Karpas-422 (cell line): ENCODE measurements around the gene ADGRG1. TPM values are rescaled to one million over a fixed set of nuclear protein-coding genes. Genes with fewer than 3 reads are reported as not detected.

Experiments used
- DNase-seq: peaks from one replicate; pipeline ENCODE4 v3.0.0-alpha.2; 2015
- H2AFZ ChIP-seq: fragments of 200-600 bp; sonication (generic); 2 replicates; pipeline ENCODE4 v1.6.1; 2014; ENCODE audit warnings: antibody characterized with exemption, low read length, mixed read lengths
- H3K27ac ChIP-seq: fragments of 200-600 bp; sonication (generic); 2 replicates; pipeline ENCODE4 v1.5.1; 2014; ENCODE audit warnings: mild to moderate bottlenecking, low read length, moderate library complexity
- H3K27me3 ChIP-seq: fragments of 200-600 bp; sonication (generic); 2 replicates; pipeline ENCODE4 v1.6.1; 2014; ENCODE audit warnings: low read length, mixed read lengths
- H3K36me3 ChIP-seq: fragments of 200-600 bp; sonication (generic); 2 replicates; pipeline ENCODE4 v1.6.1; 2014; ENCODE audit warnings: low read length, mixed read lengths; ENCODE audit not compliant: insufficient read depth
- H3K4me1 ChIP-seq: fragments of 200-600 bp; sonication (generic); 2 replicates; pipeline ENCODE4 v1.6.1; 2014; ENCODE audit warnings: mild to moderate bottlenecking, low read length, mixed read lengths
- H3K4me2 ChIP-seq: fragments of 200-600 bp; sonication (generic); 2 replicates; pipeline ENCODE4 v1.6.1; 2014; ENCODE audit warnings: low read length, low read depth, mild to moderate bottlenecking; ENCODE audit not compliant: poor library complexity, severe bottlenecking
- H3K4me3 ChIP-seq: fragments of 200-600 bp; sonication (generic); 2 replicates; pipeline ENCODE4 v1.5.1; 2014; ENCODE audit warnings: mild to moderate bottlenecking, antibody characterized with exemption, low read length, mixed read lengths
- H3K79me2 ChIP-seq: fragments of 200-600 bp; sonication (generic); 2 replicates; pipeline ENCODE4 v1.6.1; 2014; ENCODE audit warnings: mild to moderate bottlenecking, low read length, mixed read lengths
- H3K9ac ChIP-seq: fragments of 200-600 bp; sonication (generic); 2 replicates; pipeline ENCODE4 v1.6.0; 2014; ENCODE audit warnings: low read length
- H3K9me2 ChIP-seq: fragments of 200-600 bp; sonication (generic), shearing (Covaris generic); replicated peaks from 2 replicates; pipeline ENCODE4 v1.6.0; 2014; ENCODE audit warnings: mild to moderate bottlenecking, low read length, moderate library complexity; ENCODE audit not compliant: insufficient read depth
- H3K9me3 ChIP-seq: fragments of 300-700, 200-600 bp; sonication (generic); 2 replicates; pipeline ENCODE4 v1.6.1; 2014; ENCODE audit warnings: low read length, mixed read lengths
- H4K20me1 ChIP-seq: fragments of 200-600 bp; sonication (generic); 2 replicates; pipeline ENCODE4 v1.6.1; 2014; ENCODE audit warnings: mild to moderate bottlenecking, antibody characterized with exemption, low read length, low read depth; ENCODE audit not compliant: insufficient read depth
- total RNA-seq: library from RNA; depleted of rRNA; stranded (reverse); fragments of >200 nt; shearing (Covaris generic); gene quantifications from 2 replicates; pipeline ENCODE4 v1.2.3, GENCODE V29; 2014; ENCODE audit warnings: low replicate concordance

Gene ADGRG1
- total RNA-seq, 1 experiment from 2014 or later: not detected

- Histone ChIP-seq H3K4me1 (no peaks in the 10 kb centered on the region), H2AFZ (no peak overlapping the region), H3K36me3 (no peaks in the 10 kb centered on the region), H4K20me1 (no peaks in the 10 kb centered on the region), H3K27me3 (no peaks in the 10 kb centered on the region), H3K9me3 (no peaks in the 10 kb centered on the region), H3K9me2 (no peaks in the 10 kb centered on the region), H3K9ac (no peak overlapping the region), H3K27ac (no peak overlapping the region), H3K4me2 (no peak overlapping the region), H3K79me2 (no peaks in the 10 kb centered on the region), H3K4me3 (no peak overlapping the region)
- DNase-seq: no peak
Measured at GRCh38 chr16:57615813-57616212, 12.6 kb upstream of the ADGRG1 start.

GRCh38 chr16:57616241-57616640, 12.2 kb upstream of the ADGRG1 start:
- H3K36me3 ChIP-seq: no peaks in the 10 kb centered on the region
- H2AFZ ChIP-seq: no peak overlapping the region
- H3K27me3 ChIP-seq: no peaks in the 10 kb centered on the region
- H3K4me2 ChIP-seq: no peak overlapping the region
- DNase-seq: no peak
- no peaks in the 10 kb centered on the region for H3K9me2 ChIP-seq
- no peaks in the 10 kb centered on the region for H3K4me1 ChIP-seq
- no peaks in the 10 kb centered on the region for H3K9me3 ChIP-seq
- no peaks in the 10 kb centered on the region for H3K79me2 ChIP-seq
- no peak overlapping the region for H3K27ac ChIP-seq
- no peaks in the 10 kb centered on the region for H4K20me1 ChIP-seq
- H3K4me3 ChIP-seq: no peak overlapping the region
- no peak overlapping the region for H3K9ac ChIP-seq

GRCh38 chr16:57616876-57617275, 11.6 kb upstream of the ADGRG1 start:
- H3K27me3 ChIP-seq: no peaks in the 10 kb centered on the region
- H4K20me1 ChIP-seq: no peaks in the 10 kb centered on the region
- H3K4me3 ChIP-seq: no peak overlapping the region
- H3K36me3 ChIP-seq: no peaks in the 10 kb centered on the region
- H3K9me2 ChIP-seq: no peaks in the 10 kb centered on the region
- DNase-seq: no peak
- H3K4me1 ChIP-seq: no peaks in the 10 kb centered on the region
- H2AFZ ChIP-seq: no peak overlapping the region
- H3K9ac ChIP-seq: no peak overlapping the region
- no peaks in the 10 kb centered on the region for H3K79me2 ChIP-seq
- no peaks in the 10 kb centered on the region for H3K9me3 ChIP-seq
- no peak overlapping the region for H3K27ac ChIP-seq
- no peak overlapping the region for H3K4me2 ChIP-seq

GRCh38 chr16:57617604-57618111, 10.8 kb upstream of the ADGRG1 start:
- H3K4me2 ChIP-seq: no peak overlapping the region

GRCh38 chr16:57618296-57619132, 9.9 kb upstream of the ADGRG1 start:
- no peaks in the 10 kb centered on the region for H4K20me1 ChIP-seq
- H3K27me3 ChIP-seq: no peaks in the 10 kb centered on the region
- no peaks in the 10 kb centered on the region for H3K4me1 ChIP-seq
- no peak overlapping the region for H3K9ac ChIP-seq
- no peak overlapping the region for H2AFZ ChIP-seq
- H3K9me3 ChIP-seq: no peaks in the 10 kb centered on the region
- DNase-seq: no peak
- no peak overlapping the region for H3K27ac ChIP-seq
- no peaks in the 10 kb centered on the region for H3K36me3 ChIP-seq
- no peak overlapping the region for H3K4me2 ChIP-seq
- no peaks in the 10 kb centered on the region for H3K79me2 ChIP-seq
- H3K4me3 ChIP-seq: no peak overlapping the region
- no peaks in the 10 kb centered on the region for H3K9me2 ChIP-seq

More at GRCh38 chr16:57617604-57618111, 10.8 kb upstream of the ADGRG1 start:
- Histone ChIP-seq H3K9ac (no peak overlapping the region), H3K27me3 (no peaks in the 10 kb centered on the region), H3K4me1 (no peaks in the 10 kb centered on the region), H3K79me2 (no peaks in the 10 kb centered on the region), H3K27ac (no peak overlapping the region), H4K20me1 (no peaks in the 10 kb centered on the region), H2AFZ (no peak overlapping the region), H3K4me3 (no peak overlapping the region), H3K9me2 (no peaks in the 10 kb centered on the region), H3K9me3 (no peaks in the 10 kb centered on the region), H3K36me3 (no peaks in the 10 kb centered on the region)
- no peak for DNase-seq

- H2AFZ ChIP-seq: no peak overlapping the region
- H3K9me3 ChIP-seq: no peaks in the 10 kb centered on the region
- no peak overlapping the region for H3K4me2 ChIP-seq
- no peak overlapping the region for H3K27ac ChIP-seq
- no peak overlapping the region for H3K9ac ChIP-seq
- no peaks in the 10 kb centered on the region for H3K79me2 ChIP-seq
- DNase-seq: no peak
- no peaks in the 10 kb centered on the region for H3K9me2 ChIP-seq
- no peak overlapping the region for H3K4me3 ChIP-seq
- H3K36me3 ChIP-seq: no peaks in the 10 kb centered on the region
- H4K20me1 ChIP-seq: no peaks in the 10 kb centered on the region
- no peaks in the 10 kb centered on the region for H3K4me1 ChIP-seq
- no peaks in the 10 kb centered on the region for H3K27me3 ChIP-seq
Measured at GRCh38 chr16:57619133-57619605, 9.3 kb upstream of the ADGRG1 start.

- H3K79me2 ChIP-seq: no peaks in the 10 kb centered on the region
- no peaks in the 10 kb centered on the region for H3K27me3 ChIP-seq
- no peak overlapping the region for H3K9ac ChIP-seq
- H3K4me3 ChIP-seq: no peak overlapping the region
- no peaks in the 10 kb centered on the region for H3K9me2 ChIP-seq
- no peaks in the 10 kb centered on the region for H3K4me1 ChIP-seq
- no peak overlapping the region for H3K27ac ChIP-seq
- no peaks in the 10 kb centered on the region for H3K9me3 ChIP-seq
- no peak overlapping the region for H2AFZ ChIP-seq
- DNase-seq: no peak
- no peaks in the 10 kb centered on the region for H4K20me1 ChIP-seq
- H3K36me3 ChIP-seq: no peaks in the 10 kb centered on the region
- H3K4me2 ChIP-seq: no peak overlapping the region
Measured at GRCh38 chr16:57619606-57620334, 8.7 kb upstream of the ADGRG1 start.
